GM18502 (cell line): Measurements from ENCODE around the gene PNCK.
"Not testable (repeated sequence)": the region's sequence is repeated elsewhere in the genome, so short reads cannot be mapped to it uniquely, and the experiment has no call there.

ENCODE experiments used
- ATAC-seq: cut with Tn5 transposase; IDR thresholded peaks from one replicate; pipeline ENCODE4 v1.9.1; 2021; ENCODE audit warnings: mild to moderate bottlenecking; ENCODE audit not compliant: unreplicated experiment, poor library complexity

Gene PNCK

DNA sequence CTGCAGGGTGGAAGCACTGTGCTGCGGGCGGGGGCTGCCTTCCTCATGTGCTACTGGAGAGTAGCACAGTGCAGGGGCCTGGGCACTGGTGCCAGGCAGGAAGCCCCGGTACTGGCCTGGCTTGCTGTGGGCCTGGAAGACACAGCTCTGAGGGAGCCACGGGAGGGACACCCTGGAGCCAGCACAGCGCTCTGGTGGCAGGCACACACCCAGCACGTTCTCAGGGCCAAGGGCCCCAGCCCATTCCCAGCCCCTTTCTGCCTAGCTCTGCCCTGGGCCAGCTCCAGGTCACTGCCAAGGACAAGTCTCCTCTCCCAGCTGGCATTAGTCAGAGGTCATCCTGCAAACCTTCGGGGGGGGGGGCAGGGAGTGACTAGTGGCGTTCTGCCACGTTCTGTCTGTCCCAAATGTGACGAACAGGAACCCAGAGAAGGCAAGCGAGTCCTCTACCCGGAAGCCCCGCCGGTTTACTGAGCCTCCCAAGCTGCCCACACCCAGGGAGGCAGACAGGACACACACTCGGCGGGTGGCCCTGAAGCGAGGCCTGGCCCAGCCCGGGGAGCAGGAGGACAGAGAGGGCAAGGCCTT is 26.3 kb upstream of the PNCK start:
- ATAC-seq, result not testable (repeated sequence)

DNA sequence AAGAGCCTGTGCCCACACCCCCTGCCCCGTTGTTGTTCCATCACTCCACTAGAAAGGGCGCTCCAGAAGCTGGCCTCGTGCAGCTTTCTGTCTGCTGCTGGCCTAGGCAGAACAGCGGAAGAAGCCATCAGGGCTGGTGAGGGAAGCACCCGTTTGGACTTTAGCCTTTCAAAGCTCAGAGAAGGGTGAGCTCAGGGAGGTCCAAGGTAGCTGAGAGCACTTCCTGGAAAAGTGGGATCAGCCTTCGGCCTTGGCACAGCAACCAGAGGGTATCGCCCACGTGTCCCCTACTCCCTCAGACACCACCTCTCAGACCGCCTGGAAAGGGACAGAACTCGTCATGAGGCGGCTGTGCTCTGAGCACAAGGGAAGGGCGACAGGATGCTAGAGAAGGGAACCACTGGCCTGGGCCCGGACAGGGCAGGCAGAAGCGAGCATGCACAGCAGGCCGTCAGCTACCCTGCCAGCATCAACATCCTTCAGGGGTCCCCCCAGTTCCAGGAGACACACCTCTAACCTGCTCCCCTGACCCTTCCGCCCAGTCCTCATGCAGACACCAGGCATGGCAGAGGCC is 25.7 kb upstream of the PNCK start:
- not testable (repeated sequence) for ATAC-seq

DNA sequence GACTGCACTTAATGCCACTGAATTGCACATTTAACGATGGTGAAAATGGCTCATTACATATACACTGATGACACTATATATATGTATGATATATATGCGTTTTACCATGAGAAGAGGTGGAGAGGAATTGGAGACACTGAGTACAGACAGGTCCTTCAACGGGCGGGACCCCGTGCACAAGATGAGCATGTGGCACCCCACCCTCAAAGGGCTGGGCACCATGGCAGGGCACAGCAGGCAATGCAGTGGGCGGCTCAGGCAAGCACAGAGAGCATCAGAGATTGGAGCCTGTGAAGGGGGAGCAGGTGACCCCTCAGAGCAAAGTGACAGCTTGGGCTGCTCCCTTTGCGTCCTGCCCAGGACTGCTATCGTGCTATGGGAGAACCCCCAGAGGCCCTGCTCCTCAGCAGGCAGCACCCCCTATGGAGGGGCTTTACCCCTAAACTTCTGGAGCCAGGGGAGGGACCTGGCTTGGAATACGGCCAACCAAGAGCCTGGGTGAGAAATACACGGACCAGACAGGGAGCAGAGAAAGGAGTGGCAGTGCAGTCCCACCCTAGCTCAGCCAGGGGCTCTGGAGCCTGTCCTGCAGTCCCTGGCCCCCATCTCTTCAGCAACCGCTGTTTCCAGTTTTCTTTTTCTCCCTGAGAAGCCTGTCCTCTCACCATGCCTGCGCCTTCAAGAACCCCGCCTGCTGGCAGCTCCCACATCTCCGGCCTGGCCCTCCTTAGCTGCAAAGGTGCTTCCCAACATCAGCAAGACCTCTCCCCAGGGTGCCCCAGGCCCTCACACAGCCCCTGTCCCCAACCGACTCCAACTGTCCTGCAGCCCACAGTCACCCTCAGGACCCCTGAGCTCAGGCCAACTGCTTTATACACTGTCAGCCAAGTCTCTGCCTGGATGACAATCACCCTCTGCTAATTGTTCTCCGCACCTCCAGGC is 24.6 kb upstream of the PNCK start:
- no peak for ATAC-seq

DNA sequence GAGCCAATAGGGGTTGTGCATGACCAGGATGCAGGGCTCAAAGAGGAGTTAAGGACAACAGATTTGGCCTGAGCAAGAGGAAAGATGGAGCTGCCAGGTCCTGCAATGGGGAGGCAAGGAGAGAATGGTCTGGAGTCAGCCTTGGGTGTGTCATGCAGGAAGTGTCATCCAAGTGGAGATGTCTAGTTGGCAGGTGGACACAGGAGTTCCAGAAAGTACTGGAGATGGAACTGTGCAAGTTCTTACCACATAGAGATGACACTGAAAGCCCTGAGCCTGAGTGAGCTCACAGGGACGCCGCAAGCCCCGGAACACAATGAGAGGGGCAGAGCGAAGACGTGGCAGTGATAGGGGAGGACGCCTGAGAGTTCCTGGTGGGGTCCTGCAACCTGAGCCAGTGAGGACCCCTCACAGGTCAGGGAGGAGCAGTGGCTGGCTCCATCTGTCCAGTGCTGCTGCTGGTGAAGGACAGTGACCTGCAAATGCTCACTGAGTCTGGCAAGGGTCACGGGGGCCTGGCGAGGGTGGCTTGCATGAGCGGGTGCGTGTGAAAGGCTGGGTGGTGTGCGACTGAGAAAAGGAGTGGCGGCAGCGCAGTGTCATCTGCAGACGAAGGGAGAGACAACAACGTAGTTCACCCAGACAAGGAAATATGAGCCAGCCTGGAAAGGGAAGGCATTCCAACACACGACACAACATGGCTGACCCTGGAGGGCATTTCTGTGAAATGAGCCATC is 23.5 kb upstream of the PNCK start:
- ATAC-seq, result not testable (repeated sequence)

DNA sequence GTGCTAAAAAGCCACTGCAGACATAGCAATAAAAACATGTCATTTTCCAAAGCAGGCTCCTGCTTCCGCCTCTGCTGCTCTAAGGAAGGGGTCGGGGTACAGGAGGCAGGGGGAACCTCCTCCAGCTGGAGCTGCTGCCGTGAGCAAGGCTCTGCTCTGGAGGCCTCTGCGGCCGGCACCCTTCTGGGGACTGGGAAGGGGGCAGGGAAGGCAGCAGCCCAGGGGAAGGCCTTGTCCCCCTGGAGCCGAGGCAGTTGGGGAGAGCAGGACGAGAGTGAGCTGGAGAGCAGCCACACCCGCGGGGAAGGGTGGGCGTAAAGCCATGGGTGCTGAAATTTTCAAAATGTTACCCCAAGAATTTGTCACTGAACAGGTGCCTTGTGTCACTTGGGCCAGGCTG is 22.9 kb upstream of the PNCK start:
- not testable (repeated sequence) for ATAC-seq

DNA sequence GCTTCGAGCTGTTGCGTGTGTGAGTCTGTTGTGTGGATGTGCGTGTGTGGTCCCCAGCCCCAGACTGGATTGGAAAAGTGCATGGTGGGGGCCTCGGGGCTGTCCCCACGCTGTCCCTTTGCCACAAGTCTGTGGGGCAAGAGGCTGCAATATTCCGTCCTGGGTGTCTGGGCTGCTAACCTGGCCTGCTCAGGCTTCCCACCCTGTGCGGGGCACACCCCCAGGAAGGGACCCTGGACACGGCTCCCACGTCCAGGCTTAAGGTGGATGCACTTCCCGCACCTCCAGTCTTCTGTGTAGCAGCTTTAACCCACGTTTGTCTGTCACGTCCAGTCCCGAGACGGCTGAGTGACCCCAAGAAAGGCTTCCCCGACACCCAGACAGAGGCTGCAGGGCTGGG is 22.5 kb upstream of the PNCK start:
- no peak for ATAC-seq

DNA sequence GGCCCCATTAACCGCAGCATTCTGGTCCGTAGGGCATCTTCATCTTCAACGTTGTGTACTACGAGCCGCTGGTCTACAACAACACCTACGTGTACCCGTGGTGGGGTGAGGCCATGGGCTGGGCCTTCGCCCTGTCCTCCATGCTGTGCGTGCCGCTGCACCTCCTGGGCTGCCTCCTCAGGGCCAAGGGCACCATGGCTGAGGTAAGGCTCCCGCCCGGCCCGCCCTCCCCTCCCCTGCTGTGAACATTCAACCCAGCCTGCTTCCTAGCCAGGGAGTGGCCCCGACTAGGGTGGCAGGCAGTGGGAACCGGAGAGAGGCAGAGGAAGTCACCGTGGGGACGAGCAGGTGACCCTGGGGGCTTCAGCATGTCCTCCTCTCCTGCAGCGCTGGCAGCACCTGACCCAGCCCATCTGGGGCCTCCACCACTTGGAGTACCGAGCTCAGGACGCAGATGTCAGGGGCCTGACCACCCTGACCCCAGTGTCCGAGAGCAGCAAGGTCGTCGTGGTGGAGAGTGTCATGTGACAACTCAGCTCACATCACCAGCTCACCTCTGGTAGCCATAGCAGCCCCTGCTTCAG is 21.2 kb upstream of the PNCK start:
- no peak for ATAC-seq

DNA sequence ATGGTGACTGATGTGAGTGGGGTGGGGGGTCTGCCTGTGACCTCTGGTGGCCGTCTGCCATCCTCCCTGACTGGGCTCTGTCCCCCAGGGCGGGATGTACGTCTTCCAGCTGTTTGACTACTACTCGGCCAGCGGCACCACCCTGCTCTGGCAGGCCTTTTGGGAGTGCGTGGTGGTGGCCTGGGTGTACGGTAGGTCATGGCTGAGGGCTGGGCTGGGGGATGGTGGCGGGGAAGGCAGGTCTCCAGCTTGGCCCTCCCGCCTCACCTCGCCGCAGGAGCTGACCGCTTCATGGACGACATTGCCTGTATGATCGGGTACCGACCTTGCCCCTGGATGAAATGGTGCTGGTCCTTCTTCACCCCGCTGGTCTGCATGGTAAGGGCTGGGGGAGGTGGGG is 20.6 kb upstream of the PNCK start:
- not testable (repeated sequence) for ATAC-seq

DNA sequence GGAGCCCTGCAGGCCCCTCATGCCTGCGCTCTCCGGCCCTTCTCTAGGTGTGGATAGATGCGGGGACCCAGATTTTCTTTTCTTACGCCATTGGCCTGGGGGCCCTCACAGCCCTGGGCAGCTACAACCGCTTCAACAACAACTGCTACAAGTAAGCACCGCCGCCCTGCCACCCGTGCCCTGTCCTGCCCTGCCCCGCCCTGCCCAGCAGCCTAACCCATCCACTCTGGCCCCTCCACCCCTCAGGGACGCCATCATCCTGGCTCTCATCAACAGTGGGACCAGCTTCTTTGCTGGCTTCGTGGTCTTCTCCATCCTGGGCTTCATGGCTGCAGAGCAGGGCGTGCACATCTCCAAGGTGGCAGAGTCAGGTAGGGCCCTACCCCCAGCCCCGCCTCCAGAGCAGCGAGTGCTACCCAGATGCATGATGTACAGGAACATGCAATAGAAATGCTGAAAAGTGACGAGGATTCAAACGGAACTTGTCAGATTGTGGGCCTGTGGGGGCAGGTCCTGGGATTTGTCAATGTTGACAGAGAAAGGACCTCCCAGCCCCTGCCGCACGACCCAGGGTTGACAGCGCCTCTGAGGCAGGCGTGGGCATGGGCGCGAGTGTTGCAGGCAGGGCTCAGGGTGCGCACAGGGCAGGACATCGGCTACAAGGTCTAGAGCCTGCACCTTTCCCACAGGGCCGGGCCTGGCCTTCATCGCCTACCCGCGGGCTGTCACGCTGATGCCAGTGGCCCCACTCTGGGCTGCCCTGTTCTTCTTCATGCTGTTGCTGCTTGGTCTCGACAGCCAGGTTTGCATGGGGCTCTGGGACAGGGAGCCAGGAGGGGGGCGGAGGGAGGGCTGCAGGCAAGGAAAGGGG is 19.8 kb upstream of the PNCK start:
- no peak for ATAC-seq

DNA sequence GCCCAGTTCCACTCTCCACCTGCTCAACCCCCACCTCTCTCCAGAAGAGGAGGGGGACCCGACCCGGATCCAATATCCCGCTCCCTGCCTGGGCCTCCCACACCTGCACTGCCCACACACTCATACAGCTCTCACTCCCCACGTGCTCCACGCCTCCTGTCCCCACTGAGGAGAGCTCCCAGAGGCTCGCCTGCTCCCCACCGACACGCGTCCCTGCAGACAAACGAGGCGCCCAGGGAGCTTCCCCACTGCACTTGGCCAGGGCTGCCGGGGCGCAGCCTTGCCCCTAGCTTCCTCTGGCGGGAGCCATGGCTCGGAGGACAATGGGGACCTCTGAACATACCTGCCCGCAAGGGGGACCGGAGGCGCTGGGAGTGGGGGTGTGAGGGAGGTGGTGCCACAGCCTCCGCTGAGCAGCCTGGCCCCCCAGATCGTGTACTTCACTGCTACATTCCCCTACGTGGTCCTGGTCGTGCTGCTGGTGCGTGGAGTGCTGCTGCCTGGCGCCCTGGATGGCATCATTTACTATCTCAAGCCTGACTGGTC is 19.1 kb upstream of the PNCK start:
- no peak for ATAC-seq

DNA sequence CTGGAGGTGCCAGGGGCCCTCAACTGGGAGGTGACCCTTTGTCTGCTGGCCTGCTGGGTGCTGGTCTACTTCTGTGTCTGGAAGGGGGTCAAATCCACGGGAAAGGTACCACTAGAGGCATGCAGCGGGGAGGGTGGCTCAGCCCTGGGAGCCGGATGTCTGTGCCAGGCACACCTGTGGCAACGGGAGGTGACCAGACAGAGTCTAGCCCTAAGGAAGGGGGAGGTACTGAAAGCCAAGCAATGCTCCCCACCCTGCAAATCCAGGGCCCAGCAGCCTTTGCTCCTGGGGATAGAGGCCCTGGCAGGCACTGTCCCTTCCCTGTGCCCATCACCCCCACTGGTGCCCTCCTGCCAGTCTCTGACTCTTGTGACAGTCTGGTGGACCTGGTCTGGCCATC is 18.4 kb upstream of the PNCK start:
- no peak for ATAC-seq

DNA sequence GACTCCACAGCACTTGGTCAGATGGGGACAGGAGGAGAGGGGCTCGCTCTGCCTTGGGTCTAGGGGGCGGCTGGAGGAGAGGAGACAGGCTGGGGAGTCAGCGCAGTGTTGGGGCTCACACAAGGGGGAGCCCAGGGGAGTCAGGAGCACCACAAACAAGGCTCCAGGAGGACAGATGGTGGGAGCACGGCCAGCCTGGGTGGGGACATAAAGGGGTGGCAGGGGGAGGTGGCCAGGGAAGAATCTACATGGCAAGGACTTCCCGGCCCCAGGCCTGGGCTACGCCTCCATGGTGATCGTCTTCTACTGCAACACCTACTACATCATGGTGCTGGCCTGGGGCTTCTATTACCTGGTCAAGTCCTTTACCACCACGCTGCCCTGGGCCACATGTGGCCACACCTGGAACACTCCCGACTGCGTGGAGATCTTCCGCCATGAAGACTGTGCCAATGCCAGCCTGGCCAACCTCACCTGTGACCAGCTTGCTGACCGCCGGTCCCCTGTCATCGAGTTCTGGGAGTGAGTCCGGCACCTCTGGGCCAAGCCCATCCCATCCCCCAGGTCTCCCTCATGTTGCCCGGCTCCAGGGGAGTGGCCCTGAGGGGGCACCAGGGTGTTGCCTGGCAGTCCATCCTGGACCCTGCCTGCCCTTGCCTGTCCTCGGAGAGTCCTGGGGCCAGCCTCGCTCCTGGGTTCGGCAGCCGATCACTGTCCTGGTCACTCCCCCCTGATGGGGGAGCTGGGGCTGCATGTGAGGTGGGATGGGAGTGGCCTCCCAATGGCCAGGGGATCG is 17.6 kb upstream of the PNCK start:
- ATAC-seq, result not testable (repeated sequence)

DNA sequence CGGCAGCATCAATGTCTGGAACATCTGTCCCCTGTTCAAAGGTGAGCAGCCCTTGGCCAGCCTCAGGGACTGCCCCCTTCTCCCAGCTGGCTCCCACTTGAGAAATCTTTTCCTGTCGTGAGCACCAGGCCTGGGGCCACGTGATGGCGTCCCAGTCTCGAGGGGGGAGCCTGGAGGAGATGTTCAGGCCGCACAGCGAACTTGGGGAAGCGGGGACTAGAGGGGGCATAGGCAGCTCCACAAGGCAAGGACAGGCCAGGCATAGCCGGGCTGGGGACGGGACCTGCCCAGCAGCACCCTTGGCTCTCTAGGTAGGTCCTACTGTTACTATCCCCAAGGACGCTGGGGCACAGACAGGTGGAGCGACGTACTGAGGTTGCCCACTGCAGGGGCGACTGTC is 16.9 kb upstream of the PNCK start:
- no peak for ATAC-seq

DNA sequence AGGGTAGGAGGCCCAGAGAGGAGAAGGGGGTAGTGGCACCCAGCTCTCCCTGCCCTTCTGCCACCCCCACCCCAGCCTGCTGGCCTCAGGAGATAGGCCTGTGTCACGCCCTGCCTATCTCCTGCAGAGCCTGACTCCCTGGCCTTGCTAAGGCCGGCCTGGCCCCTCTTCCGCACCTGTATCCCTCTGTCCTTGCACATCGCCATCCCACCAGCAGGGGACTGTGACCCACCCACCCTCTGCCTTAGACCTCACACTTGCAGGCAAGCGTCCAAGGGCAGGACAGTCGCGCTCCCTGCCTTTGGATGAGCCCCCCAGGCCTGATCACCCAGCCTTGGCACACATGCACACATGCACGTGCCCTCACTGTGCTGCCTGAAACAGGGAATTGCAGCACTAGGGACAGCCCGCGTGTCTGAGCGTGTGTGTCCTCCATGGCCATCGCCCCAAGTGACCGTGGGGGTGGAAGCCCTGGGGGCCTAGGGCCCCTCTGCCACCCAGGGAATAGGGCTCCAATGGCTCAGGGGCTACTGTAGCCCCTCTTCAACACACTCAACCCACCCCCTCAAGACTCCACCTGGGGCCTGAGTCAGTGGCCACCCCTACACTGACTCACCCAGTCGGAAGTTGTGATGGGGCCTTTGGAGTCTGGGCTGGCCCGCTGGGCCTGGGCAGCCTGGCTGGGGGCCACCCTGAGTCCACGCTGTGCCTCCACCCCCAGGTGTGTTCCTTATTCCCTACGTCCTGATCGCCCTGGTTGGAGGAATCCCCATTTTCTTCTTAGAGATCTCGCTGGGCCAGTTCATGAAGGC is 16.2 kb upstream of the PNCK start:
- no peak for ATAC-seq

DNA sequence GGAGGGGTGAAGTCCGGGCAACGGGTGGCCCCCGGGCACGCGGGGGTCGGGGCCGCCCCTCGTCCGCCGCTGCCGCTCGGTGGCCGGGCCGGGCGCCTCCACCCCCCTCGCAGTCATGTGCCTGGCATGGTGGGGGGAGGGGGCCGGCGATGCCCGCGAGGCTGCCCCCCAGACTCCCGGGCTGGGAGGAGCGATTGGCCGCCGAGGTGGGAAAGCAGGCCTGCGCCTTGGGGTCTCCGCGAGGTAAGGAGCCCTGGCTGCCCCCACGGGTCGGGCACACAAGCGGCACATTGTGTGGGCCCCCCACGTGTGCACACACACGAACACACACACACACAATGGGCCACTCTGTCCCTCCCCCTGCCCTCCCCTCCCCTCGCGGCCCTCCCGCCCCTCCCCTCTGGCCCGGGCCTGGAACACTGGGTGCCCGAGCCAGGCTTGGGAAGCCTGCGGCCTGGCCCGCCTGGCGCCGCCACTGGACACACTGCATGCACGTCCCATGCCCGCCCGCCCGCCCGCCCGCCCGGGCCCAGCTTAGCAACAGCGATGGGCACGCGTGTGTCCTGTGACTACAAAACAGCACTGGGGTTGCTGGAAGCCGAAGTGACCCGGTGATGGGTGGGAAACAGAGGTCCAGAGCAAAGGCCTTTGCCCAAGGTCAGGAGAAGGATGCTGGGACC is 15.4 kb upstream of the PNCK start:
- no peak for ATAC-seq

DNA sequence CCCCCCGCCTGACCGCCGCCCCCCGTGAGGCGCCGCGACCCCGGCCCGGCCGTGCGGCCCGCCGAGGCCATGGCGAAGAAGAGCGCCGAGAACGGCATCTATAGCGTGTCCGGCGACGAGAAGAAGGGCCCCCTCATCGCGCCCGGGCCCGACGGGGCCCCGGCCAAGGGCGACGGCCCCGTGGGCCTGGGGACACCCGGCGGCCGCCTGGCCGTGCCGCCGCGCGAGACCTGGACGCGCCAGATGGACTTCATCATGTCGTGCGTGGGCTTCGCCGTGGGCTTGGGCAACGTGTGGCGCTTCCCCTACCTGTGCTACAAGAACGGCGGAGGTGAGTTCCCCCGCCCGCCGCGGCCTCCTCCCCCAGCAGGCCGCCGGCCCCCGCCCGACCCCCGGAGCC is 14.9 kb upstream of the PNCK start:
- ATAC-seq, result no peak

DNA sequence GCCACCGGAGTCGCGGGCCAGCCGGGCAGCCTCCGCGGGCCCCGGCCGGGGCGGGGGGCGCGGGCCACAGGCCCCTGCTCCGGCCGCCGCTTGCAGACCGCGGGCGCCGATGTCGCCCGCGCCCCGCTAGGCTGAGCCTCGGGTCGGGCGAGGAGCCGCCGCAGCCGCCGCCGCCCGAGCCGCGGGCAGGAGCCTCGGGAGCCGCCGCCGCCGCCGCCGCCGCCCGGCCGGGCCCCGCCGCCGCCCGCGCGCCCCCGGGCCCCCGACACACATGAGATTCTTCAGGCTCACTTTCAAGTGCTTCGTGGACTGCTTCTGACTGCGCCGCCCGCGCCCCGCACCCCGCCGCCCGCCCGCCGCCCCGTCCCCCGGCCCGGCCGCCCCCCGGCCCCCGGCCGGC is 14.5 kb upstream of the PNCK start:
- no peak for ATAC-seq
